Left ventricle myocardium inferior (tissue), 1 donor: ENCODE results near the gene ULK4. TPM values are rescaled to one million over a fixed set of nuclear protein-coding genes. Genes with fewer than 3 reads are reported as not detected.
A peak's percentile ranks its signal among the peaks of the same experiment; 100 is the strongest.

Source experiments
- DNase-seq: peaks from one replicate; pipeline ENCODE4 v3.0.0-alpha.2; 2020
- H3K27ac ChIP-seq: fragments of 200-600 bp; replicated peaks from 2 replicates; pipeline ENCODE4 v1.8.0; 2021
- H3K27me3 ChIP-seq: fragments of 200-600 bp; 2 replicates; pipeline ENCODE4 v1.8.0; 2021; ENCODE audit warnings: low read depth
- H3K36me3 ChIP-seq: fragments of 200-600 bp; 2 replicates; pipeline ENCODE4 v1.8.0; 2021
- H3K4me1 ChIP-seq: fragments of 200-600 bp; 2 replicates; pipeline ENCODE4 v1.8.0; 2021
- H3K4me3 ChIP-seq: fragments of 200-600 bp; 2 replicates; pipeline ENCODE4 v1.8.0; 2021; ENCODE audit warnings: mild to moderate bottlenecking, moderate library complexity
- H3K9me3 ChIP-seq: fragments of 200-600 bp; replicated peaks from 2 replicates; pipeline ENCODE4 v1.8.0; 2021
- CTCF ChIP-seq: fragments of 200-600 bp; IDR thresholded peaks from 2 replicates; pipeline ENCODE4 v1.8.0; 2021; ENCODE audit warnings: antibody characterized with exemption, mild to moderate bottlenecking, borderline replicate concordance
- intact Hi-C: fragments of 100-400 bp; cut with micrococcal nuclease; formaldehyde crosslinking; loops from one replicate; pipeline ENCODE4 v1.11.0; 2022
- total RNA-seq: library from RNA; stranded (reverse); fragmentation: NEBNext Ultra II Directional; extraction: Animal tissue kit (Norgen Biotek cat#: 25700); gene quantifications from one replicate; pipeline ENCODE4 v1.2.1, GENCODE V29; 2021
- donor health status: DM: no; HTN: yes; CAD: no; lungs with severe emphysema.

Gene ULK4
- total RNA-seq, 1 donor from 2014 or later = 1.8 TPM

- Histone ChIP-seq H3K4me1 (peaks cover 9% of the 10 kb centered on the region), H3K27ac (no peak overlapping the region), H3K9me3 (peaks cover 8% of the 10 kb centered on the region), H3K4me3 (no peak overlapping the region), H3K27me3 (no peaks in the 10 kb centered on the region), H3K36me3 (no peaks in the 10 kb centered on the region)
- no peak for TF ChIP-seq CTCF
- DNase-seq = no peak
- intact Hi-C loops = loop anchor here (2.0 kb wide), 1 partner anchor 40 kb away; the partner anchor contains the start of gene ULK4
These were observed 40.9 kb upstream of the ULK4 start for GRCh38 chr3:42002790-42003189.

GRCh38 chr3:42001777-42002176 lies 39.9 kb upstream of the ULK4 start:
- Histone ChIP-seq H3K9me3 (peaks cover 8% of the 10 kb centered on the region), H3K4me1 (peaks cover 16% of the 10 kb centered on the region), H3K4me3 (no peak overlapping the region), H3K27me3 (no peaks in the 10 kb centered on the region), H3K27ac (no peak overlapping the region), H3K36me3 (no peaks in the 10 kb centered on the region)
- intact Hi-C loops = loop anchor here (2.0 kb wide), 1 partner anchor 39 kb away; the partner anchor contains the start of gene ULK4
- DNase-seq = no peak
- no peak for TF ChIP-seq CTCF

- no peak for DNase-seq
- TF ChIP-seq CTCF = no peak
- H3K27ac ChIP-seq = no peak overlapping the region
- H3K36me3 ChIP-seq = no peaks in the 10 kb centered on the region
- intact Hi-C loops = no loop called here
- H3K27me3 ChIP-seq = no peaks in the 10 kb centered on the region
- peaks cover 8% of the 10 kb centered on the region for H3K9me3 ChIP-seq
- H3K4me3 ChIP-seq = no peak overlapping the region
- peaks cover 16% of the 10 kb centered on the region for H3K4me1 ChIP-seq
These were observed 38.0 kb upstream of the ULK4 start for GRCh38 chr3:41999909-42000308.

GRCh38 chr3:41997702-41998550 lies 36.0 kb upstream of the ULK4 start:
- DNase-seq = no peak
- no peaks in the 10 kb centered on the region for H3K36me3 ChIP-seq
- no peaks in the 10 kb centered on the region for H3K27me3 ChIP-seq
- H3K27ac ChIP-seq = peak overlapping the region; percentile 55
- intact Hi-C loops = no loop called here
- H3K9me3 ChIP-seq = peaks cover 7% of the 10 kb centered on the region
- H3K4me1 ChIP-seq = peaks cover 16% of the 10 kb centered on the region
- TF ChIP-seq CTCF = peak; percentile 64
- no peak overlapping the region for H3K4me3 ChIP-seq

- no peak for TF ChIP-seq CTCF
- Histone ChIP-seq H3K36me3 (no peaks in the 10 kb centered on the region), H3K27ac (no peak overlapping the region), H3K9me3 (no peaks in the 10 kb centered on the region), H3K4me1 (no peaks in the 10 kb centered on the region), H3K27me3 (no peaks in the 10 kb centered on the region), H3K4me3 (no peak overlapping the region)
- intact Hi-C loops = no loop called here
- no peak for DNase-seq
These were observed 29.5 kb upstream of the ULK4 start for GRCh38 chr3:41991437-41991836.
